DOHH2 (cell line): ENCODE measurements around the gene INSRR.

Experiments used
- H3F3A ChIP-seq: fragments of 200-600 bp; sonication (generic), shearing (Covaris generic); 2 replicates; pipeline ENCODE4 v1.6.0; 2016; ENCODE audit warnings: antibody characterized with exemption, mild to moderate bottlenecking; ENCODE audit not compliant: control insufficient read depth, insufficient read depth
- H3K27ac ChIP-seq: fragments of 200-600 bp; sonication (generic); 2 replicates; pipeline ENCODE4 v1.5.1; 2014; ENCODE audit warnings: low read depth, mild to moderate bottlenecking, low read length, moderate library complexity
- H3K27me3 ChIP-seq: fragments of 200-600 bp; sonication (generic); 2 replicates; pipeline ENCODE4 v1.6.1; 2014; ENCODE audit warnings: mild to moderate bottlenecking, low read length, mixed read lengths; ENCODE audit not compliant: control insufficient read depth
- H3K36me3 ChIP-seq: fragments of 200-600 bp; sonication (generic); 2 replicates; pipeline ENCODE4 v1.6.1; 2014; ENCODE audit warnings: mild to moderate bottlenecking, low read length, moderate library complexity, mixed read lengths; ENCODE audit not compliant: control insufficient read depth
- H3K4me1 ChIP-seq: fragments of 200-600 bp; sonication (generic); 2 replicates; pipeline ENCODE4 v1.6.1; 2014; ENCODE audit warnings: mild to moderate bottlenecking, low read length, mixed read lengths; ENCODE audit not compliant: control insufficient read depth
- H3K4me2 ChIP-seq: fragments of 200-600 bp; sonication (generic); 2 replicates; pipeline ENCODE4 v1.6.0; 2014; ENCODE audit warnings: mild to moderate bottlenecking, low read length, moderate library complexity
- H3K4me3 ChIP-seq: fragments of 200-600 bp; sonication (generic); 2 replicates; pipeline ENCODE4 v1.5.1; 2014; ENCODE audit warnings: mild to moderate bottlenecking, low read length, mixed read lengths
- H3K79me2 ChIP-seq: fragments of 200-600 bp; sonication (generic); 2 replicates; pipeline ENCODE4 v1.6.1; 2014; ENCODE audit warnings: mild to moderate bottlenecking, low read length, mixed read lengths; ENCODE audit not compliant: control insufficient read depth
- H3K9me2 ChIP-seq: fragments of 200-600 bp; sonication (generic); replicated peaks from 2 replicates; pipeline ENCODE4 v1.6.1; 2014; ENCODE audit warnings: mild to moderate bottlenecking, low read length, mixed read lengths; ENCODE audit not compliant: control insufficient read depth
- H3K9me3 ChIP-seq: fragments of 200-600 bp; sonication (generic); 2 replicates; pipeline ENCODE4 v1.6.1; 2014; ENCODE audit warnings: antibody characterized with exemption, low read length, mixed read lengths; ENCODE audit not compliant: control insufficient read depth, insufficient read depth
- H4K20me1 ChIP-seq: fragments of 200-600 bp; sonication (generic); 2 replicates; pipeline ENCODE4 v1.6.0; 2014; ENCODE audit warnings: low read depth, mild to moderate bottlenecking, antibody characterized with exemption, low read length, moderate library complexity; ENCODE audit not compliant: control insufficient read depth, insufficient read depth
- EZH2phosphoT487 ChIP-seq: fragments of 200-600 bp; sonication (generic); IDR thresholded peaks from 2 replicates; pipeline ENCODE4 v1.6.1; 2017; ENCODE audit warnings: borderline replicate concordance, mild to moderate bottlenecking, antibody characterized with exemption, low read length, moderate library complexity, mixed read lengths
- TF ChIP-seq, protein P1 (sequence below): fragments of 200-600 bp; sonication (generic); IDR thresholded peaks from one replicate; pipeline ENCODE4 v1.5.1; 2014; ENCODE audit warnings: antibody characterized with exemption, mild to moderate bottlenecking, low read depth, low read length; ENCODE audit not compliant: poor library complexity, severe bottlenecking

The INSRR gene

DNA sequence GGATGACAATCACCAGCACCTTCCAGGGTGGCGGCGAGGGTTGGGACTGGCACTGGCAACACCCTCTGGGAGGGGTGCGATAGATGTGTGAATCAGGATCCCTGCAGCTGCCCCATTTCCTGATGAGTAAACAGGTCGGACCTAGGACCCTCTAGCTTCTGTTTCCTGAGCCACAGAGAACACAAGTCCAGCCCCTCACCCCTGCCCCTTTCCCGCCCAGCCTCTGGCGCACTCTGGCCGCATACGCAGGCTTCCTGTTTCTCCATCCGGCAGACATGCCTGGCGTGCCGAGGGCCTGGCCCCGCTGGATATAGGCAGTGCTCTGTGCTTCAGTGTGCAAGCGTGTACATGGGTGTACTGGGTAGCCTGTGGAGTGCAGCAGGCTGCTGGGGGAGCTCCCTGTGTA lies 39.2 kb upstream of the INSRR start:
- Histone ChIP-seq H3K4me3 (no peak overlapping the region), H3K9me2 (no peaks in the 10 kb centered on the region), H3K4me1 (no peaks in the 10 kb centered on the region), H3F3A (no peaks in the 10 kb centered on the region), H3K27ac (no peak overlapping the region), H3K9me3 (no peaks in the 10 kb centered on the region), H3K27me3 (peaks cover 37% of the 10 kb centered on the region), H3K36me3 (no peaks in the 10 kb centered on the region), H3K4me2 (no peak overlapping the region), H4K20me1 (0 out of 2 replicates have a peak, but pooled peaks cover 3% of the 10 kb centered on the region), H3K79me2 (no peaks in the 10 kb centered on the region)
- no peak for TF ChIP-seq EZH2phosphoT487
- TF ChIP-seq, protein P1, sequence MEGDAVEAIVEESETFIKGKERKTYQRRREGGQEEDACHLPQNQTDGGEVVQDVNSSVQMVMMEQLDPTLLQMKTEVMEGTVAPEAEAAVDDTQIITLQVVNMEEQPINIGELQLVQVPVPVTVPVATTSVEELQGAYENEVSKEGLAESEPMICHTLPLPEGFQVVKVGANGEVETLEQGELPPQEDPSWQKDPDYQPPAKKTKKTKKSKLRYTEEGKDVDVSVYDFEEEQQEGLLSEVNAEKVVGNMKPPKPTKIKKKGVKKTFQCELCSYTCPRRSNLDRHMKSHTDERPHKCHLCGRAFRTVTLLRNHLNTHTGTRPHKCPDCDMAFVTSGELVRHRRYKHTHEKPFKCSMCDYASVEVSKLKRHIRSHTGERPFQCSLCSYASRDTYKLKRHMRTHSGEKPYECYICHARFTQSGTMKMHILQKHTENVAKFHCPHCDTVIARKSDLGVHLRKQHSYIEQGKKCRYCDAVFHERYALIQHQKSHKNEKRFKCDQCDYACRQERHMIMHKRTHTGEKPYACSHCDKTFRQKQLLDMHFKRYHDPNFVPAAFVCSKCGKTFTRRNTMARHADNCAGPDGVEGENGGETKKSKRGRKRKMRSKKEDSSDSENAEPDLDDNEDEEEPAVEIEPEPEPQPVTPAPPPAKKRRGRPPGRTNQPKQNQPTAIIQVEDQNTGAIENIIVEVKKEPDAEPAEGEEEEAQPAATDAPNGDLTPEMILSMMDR = no peak

DNA sequence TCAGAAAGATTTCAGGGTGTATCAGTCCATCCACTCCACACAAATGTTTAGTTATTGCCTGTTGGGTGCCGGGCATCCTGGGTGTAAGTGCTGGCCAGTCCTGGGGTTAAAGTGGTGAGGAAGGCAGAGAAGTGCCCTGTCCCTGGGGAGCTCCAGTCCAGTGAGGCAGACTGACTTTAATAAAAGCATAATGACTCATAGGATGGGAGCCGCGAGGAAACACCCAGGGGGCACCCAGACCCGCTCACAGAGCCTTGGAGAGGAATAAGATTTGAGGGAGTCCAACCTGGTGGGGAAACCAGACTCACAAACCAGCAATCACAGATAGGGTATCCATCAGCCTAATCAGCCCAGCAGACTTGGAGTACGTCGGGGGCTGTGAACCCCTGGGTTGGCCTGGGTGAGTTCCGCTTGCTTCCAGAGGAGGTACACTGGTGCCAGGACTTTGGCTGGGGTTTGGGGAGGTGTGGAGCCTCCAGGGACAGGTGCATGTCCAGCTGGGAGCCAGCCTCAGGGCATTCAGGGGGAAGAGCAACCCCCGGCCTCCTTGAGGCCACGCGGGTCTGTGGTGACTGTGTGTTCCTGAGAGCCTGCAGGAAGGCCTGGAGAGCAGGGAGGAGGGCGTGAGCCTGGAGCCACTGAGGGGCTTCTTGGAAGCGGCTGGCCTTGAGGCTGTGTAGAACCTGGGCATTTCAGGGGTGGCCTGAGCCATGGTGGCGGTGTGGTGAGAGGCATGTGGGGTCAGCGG lies 38.3 kb upstream of the INSRR start:
- Histone ChIP-seq H3K4me2 (no peak overlapping the region), H3K9me2 (no peaks in the 10 kb centered on the region), H3K27ac (no peak overlapping the region), H3K9me3 (no peaks in the 10 kb centered on the region), H3K4me3 (no peak overlapping the region), H3K27me3 (peaks cover 37% of the 10 kb centered on the region), H3K4me1 (no peaks in the 10 kb centered on the region), H3K79me2 (no peaks in the 10 kb centered on the region), H3K36me3 (no peaks in the 10 kb centered on the region), H3F3A (no peaks in the 10 kb centered on the region), H4K20me1 (0 out of 2 replicates have a peak, but pooled peaks cover 3% of the 10 kb centered on the region)
- TF ChIP-seq, protein P1 = no peak
- no peak for TF ChIP-seq EZH2phosphoT487

DNA sequence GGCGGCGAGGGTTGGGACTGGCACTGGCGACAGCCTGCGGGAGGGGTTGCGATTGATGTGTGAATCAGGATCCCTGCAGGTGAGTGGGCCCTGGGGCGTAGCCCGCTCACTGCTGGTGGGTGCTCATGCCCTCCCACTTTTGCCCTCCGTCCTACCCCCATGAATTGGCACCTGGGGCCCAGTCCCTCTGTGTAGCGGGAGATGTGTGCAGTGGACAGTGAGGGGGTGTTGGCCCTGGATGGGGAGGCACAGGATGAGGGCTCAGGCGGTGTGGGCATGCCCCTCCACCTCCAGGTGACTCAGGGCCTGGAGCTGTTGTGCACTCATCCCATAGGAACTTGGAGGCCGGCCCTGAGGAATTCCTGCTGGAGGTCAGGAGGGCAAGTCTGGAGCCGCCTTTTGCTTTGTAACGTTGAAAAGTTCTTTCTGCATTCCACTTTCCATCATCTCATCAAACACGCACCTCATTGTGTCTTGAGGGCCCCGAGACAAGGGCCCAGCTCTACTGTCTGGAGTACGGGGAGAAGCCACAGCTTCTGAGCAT lies 37.6 kb upstream of the INSRR start:
- Histone ChIP-seq H3K4me3 (no peak overlapping the region), H3K36me3 (no peaks in the 10 kb centered on the region), H3K27me3 (peaks cover 44% of the 10 kb centered on the region), H3K79me2 (no peaks in the 10 kb centered on the region), H3K9me3 (no peaks in the 10 kb centered on the region), H3K9me2 (no peaks in the 10 kb centered on the region), H4K20me1 (0 out of 2 replicates have a peak, but pooled peaks cover 3% of the 10 kb centered on the region), H3K27ac (no peak overlapping the region), H3K4me1 (0 out of 2 replicates have a peak, but pooled peaks cover 3% of the 10 kb centered on the region), H3F3A (no peaks in the 10 kb centered on the region), H3K4me2 (no peak overlapping the region)
- TF ChIP-seq, protein P1 = no peak
- no peak for TF ChIP-seq EZH2phosphoT487
